EL (cell line): ENCODE measurements around the gene KRTAP10-4.
"Not testable (repeated sequence)": the region's sequence is repeated elsewhere in the genome, so short reads cannot be mapped to it uniquely, and the experiment has no call there.

Source experiments
- DNase-seq: peaks from one replicate; pipeline ENCODE4 v3.0.0-alpha.2; 2016

KRTAP10-4 gene

GRCh38 chr21:44573630-44574456 lies at the start of gene KRTAP10-4:
Gene KRTAP10-4 (plus strand): TSS chr21:44573729. CDS start chr21:44573759, 30 bp downstream.
- DNase-seq = not testable (repeated sequence)

GRCh38 chr21:44524414-44525371 lies 48.8 kb upstream of the KRTAP10-4 start:
- DNase-seq = no peak

- no peak for DNase-seq
Measured at GRCh38 chr21:44525391-44526095, 48.0 kb upstream of the KRTAP10-4 start.

GRCh38 chr21:44526096-44526997 lies 47.2 kb upstream of the KRTAP10-4 start:
- DNase-seq = no peak

- DNase-seq = no peak
Measured at GRCh38 chr21:44527156-44527982, 46.2 kb upstream of the KRTAP10-4 start.

GRCh38 chr21:44527983-44528633 lies 45.4 kb upstream of the KRTAP10-4 start:
- DNase-seq = no peak

GRCh38 chr21:44528634-44528995 lies 44.9 kb upstream of the KRTAP10-4 start:
- DNase-seq = no peak

GRCh38 chr21:44529011-44529421 lies 44.5 kb upstream of the KRTAP10-4 start:
- no peak for DNase-seq

GRCh38 chr21:44529503-44530125 lies 43.9 kb upstream of the KRTAP10-4 start:
- no peak for DNase-seq

- DNase-seq = no peak
Measured at GRCh38 chr21:44530221-44530902, 43.2 kb upstream of the KRTAP10-4 start.

- DNase-seq = no peak
Measured at GRCh38 chr21:44530903-44531605, 42.5 kb upstream of the KRTAP10-4 start.

GRCh38 chr21:44531606-44532564 lies 41.6 kb upstream of the KRTAP10-4 start:
- no peak for DNase-seq

- no peak for DNase-seq
Measured at GRCh38 chr21:44532712-44533111, 40.8 kb upstream of the KRTAP10-4 start.

- no peak for DNase-seq
Measured at GRCh38 chr21:44533121-44533890, 40.2 kb upstream of the KRTAP10-4 start.

- DNase-seq = no peak
Measured at GRCh38 chr21:44533891-44534627, 39.5 kb upstream of the KRTAP10-4 start.

- DNase-seq = no peak
Measured at GRCh38 chr21:44534688-44535087, 38.8 kb upstream of the KRTAP10-4 start.
